ENCODE results near the gene ZNF772. TPM values are rescaled to one million over a fixed set of nuclear protein-coding genes. Genes with fewer than 3 reads are reported as not detected.

Gene ZNF772
- total RNA-seq, 1 experiment from 2014 or later = 14.1 TPM

GRCh38 chr19:57421037-57421436 is 56.3 kb downstream of the ZNF772 start:
- CTCF ChIA-PET = no interaction called here
- Histone ChIP-seq H3K4me3 (ENCODE audit: low read length) (no peak overlapping the region), H2AFZ (ENCODE audit: low read length) (no peak overlapping the region), H3K9me3 (ENCODE audit: low read length) (peaks cover 23% of the 10 kb centered on the region), H4K20me1 (ENCODE audit: low read length) (no peaks in the 10 kb centered on the region), H3K9ac (ENCODE audit: low read length) (no peak overlapping the region), H3K9me2 (replicated peaks; ENCODE audit: low read length) (no peaks in the 10 kb centered on the region), H3K27ac (ENCODE audit: low read length) (no peak overlapping the region), H3K4me2 (ENCODE audit: low read length) (no peak overlapping the region), H3F3A (ENCODE audit: low read length, unreplicated experiment) (no peaks in the 10 kb centered on the region), H3K27me3 (ENCODE audit: low read length) (no peaks in the 10 kb centered on the region), H3K36me3 (ENCODE audit: low read depth, low read length) (peaks cover 58% of the 10 kb centered on the region), H3K79me2 (ENCODE audit: low read length) (no peaks in the 10 kb centered on the region), H3K4me1 (ENCODE audit: insufficient read depth, low read length) (no peaks in the 10 kb centered on the region)
- ATAC-seq = no peak
- POLR2A ChIA-PET (ENCODE audit: unreplicated experiment) = no interaction called here
- TF ChIP-seq EZH2phosphoT487 (IDR thresholded peaks at IDR 0.05; ENCODE audit: borderline replicate concordance, low read length) = no peak
- TSS peak; percentile 20 for BruUV-seq (replicated peaks)
- intact Hi-C loops (cut with micrococcal nuclease) = no loop called here
- DNase-seq = no peak

GRCh38 chr19:57419439-57419838 is 57.9 kb downstream of the ZNF772 start:
- Histone ChIP-seq H3K9ac (ENCODE audit: low read length) (no peak overlapping the region), H3K27ac (ENCODE audit: low read length) (no peak overlapping the region), H3K36me3 (ENCODE audit: low read depth, low read length) (peaks cover 66% of the 10 kb centered on the region), H2AFZ (ENCODE audit: low read length) (no peak overlapping the region), H3K9me3 (ENCODE audit: low read length) (peaks cover 23% of the 10 kb centered on the region), H3K4me2 (ENCODE audit: low read length) (no peak overlapping the region), H3K79me2 (ENCODE audit: low read length) (0 out of 2 replicates have a peak, but pooled peaks cover 8% of the 10 kb centered on the region), H3K4me3 (ENCODE audit: low read length) (no peak overlapping the region), H4K20me1 (ENCODE audit: low read length) (no peaks in the 10 kb centered on the region), H3K27me3 (ENCODE audit: low read length) (no peaks in the 10 kb centered on the region), H3K9me2 (replicated peaks; ENCODE audit: low read length) (no peaks in the 10 kb centered on the region), H3K4me1 (ENCODE audit: insufficient read depth, low read length) (no peaks in the 10 kb centered on the region), H3F3A (ENCODE audit: low read length, unreplicated experiment) (no peaks in the 10 kb centered on the region)
- BruUV-seq (replicated peaks) = no TSS peak
- DNase-seq (no peak), ATAC-seq (no peak)
- ChIA-PET CTCF (no interaction called here), POLR2A (ENCODE audit: unreplicated experiment) (no interaction called here)
- intact Hi-C loops (cut with micrococcal nuclease) = no loop called here
- TF ChIP-seq EZH2 (IDR thresholded peaks at IDR 0.05; ENCODE audit: low read length, unreplicated experiment) = no peak
- no peak for TF ChIP-seq EZH2phosphoT487 (IDR thresholded peaks at IDR 0.05; ENCODE audit: borderline replicate concordance, low read length)
- no peak for TF ChIP-seq CTCF (conservative IDR thresholded peaks at IDR 0.05; ENCODE audit: low read depth, low read length)

Other genes with a start within 250 kb of the ZNF772 start
- 2.0 and 3.2 TPM in 2 replicates for gene AURKC, start 246.5 kb downstream of the ZNF772 start, total RNA-seq (2014; rRNA removed)
- gene ZNF805, start 236.9 kb downstream of the ZNF772 start, total RNA-seq (2014; rRNA removed) = 12.9 and 13.1 TPM in 2 replicates
- gene ZNF460, start 197.1 kb downstream of the ZNF772 start, total RNA-seq (2014; rRNA removed) = 39.5 and 60.6 TPM in 2 replicates
- 5.2 and 7.6 TPM in 2 replicates for gene ZNF543, start 157.1 kb downstream of the ZNF772 start, total RNA-seq (2014; rRNA removed)
- gene ZNF304, start 126.3 kb downstream of the ZNF772 start, total RNA-seq (2014; rRNA removed) = 8.1 and 8.2 TPM in 2 replicates
- gene TRAPPC2B, start 114.0 kb downstream of the ZNF772 start, total RNA-seq (2014; rRNA removed) = 16.1 and 21.0 TPM in 2 replicates
- 0.81 and 3.2 TPM in 2 replicates for gene ZNF547, start 114.0 kb downstream of the ZNF772 start, total RNA-seq (2014; rRNA removed)
- 14.4 and 21.8 TPM in 2 replicates for gene ZNF548, start 87.7 kb downstream of the ZNF772 start, total RNA-seq (2014; rRNA removed)
- gene ZNF17, start 66.4 kb downstream of the ZNF772 start, total RNA-seq (2014; rRNA removed) = 4.7 and 7.8 TPM in 2 replicates
- 17.6 and 21.9 TPM in 2 replicates for gene ZNF749, start 42.2 kb downstream of the ZNF772 start, total RNA-seq (2014; rRNA removed)
- 0.18 TPM in 1 of 2 replicates, not detected in the other for gene VN1R1, start 20.4 kb downstream of the ZNF772 start, total RNA-seq (2014; rRNA removed)
- gene ZNF419, start 10.2 kb upstream of the ZNF772 start, total RNA-seq (2014; rRNA removed) = 16.5 and 22.3 TPM in 2 replicates
- 9.0 and 21.1 TPM in 2 replicates for gene ZNF773, start 22.4 kb upstream of the ZNF772 start, total RNA-seq (2014; rRNA removed)
- 4.3 and 5.0 TPM in 2 replicates for gene ZNF549, start 49.8 kb upstream of the ZNF772 start, total RNA-seq (2014; rRNA removed)
- gene ZNF550, start 82.3 kb upstream of the ZNF772 start, total RNA-seq (2014; rRNA removed) = 3.1 and 4.2 TPM in 2 replicates
- gene ZNF416, start 101.3 kb upstream of the ZNF772 start, total RNA-seq (2014; rRNA removed) = 2.4 and 3.6 TPM in 2 replicates
- 0.33 and 0.46 TPM in 2 replicates for gene ZIK1, start 106.6 kb upstream of the ZNF772 start, total RNA-seq (2014; rRNA removed)
- gene ZNF530, start 122.3 kb upstream of the ZNF772 start, total RNA-seq (2014; rRNA removed) = 15.0 and 16.9 TPM in 2 replicates
- 22.2 and 22.3 TPM in 2 replicates for gene ZNF134, start 136.7 kb upstream of the ZNF772 start, total RNA-seq (2014; rRNA removed)
- gene ZNF211, start 155.6 kb upstream of the ZNF772 start, total RNA-seq (2014; rRNA removed) = 9.6 and 10.1 TPM in 2 replicates
- not detected in 2 replicates for gene ZSCAN4, start 191.4 kb upstream of the ZNF772 start, total RNA-seq (2014; rRNA removed)
- 19.7 and 20.4 TPM in 2 replicates for gene ZNF551, start 204.4 kb upstream of the ZNF772 start, total RNA-seq (2014; rRNA removed)
- gene ZNF154, start 231.6 kb upstream of the ZNF772 start, total RNA-seq (2014; rRNA removed) = 0.46 TPM in 1 of 2 replicates, not detected in the other

Data from PC-3 (cell line).